Mononuclear cell (primary cell): Measurements from ENCODE around the gene SCMH1. TPM values are rescaled to one million over a fixed set of nuclear protein-coding genes. Genes with fewer than 3 reads are reported as not detected.
A peak's percentile ranks its signal among the peaks of the same experiment; 100 is the strongest.
"Not testable (repeated sequence)": the region's sequence is repeated elsewhere in the genome, so short reads cannot be mapped to it uniquely, and the experiment has no call there.

ENCODE experiments used
- H3K27me3 ChIP-seq: 2 replicates; pipeline ENCODE4 v1.6.0; 2011; ENCODE audit warnings: low read length, control low read depth; ENCODE audit not compliant: insufficient read depth
- H3K4me1 ChIP-seq: 2 replicates; pipeline ENCODE4 v1.5.1; 2011; ENCODE audit warnings: mild to moderate bottlenecking, low read length, control low read depth; ENCODE audit not compliant: insufficient read depth
- H3K4me3 ChIP-seq: 2 replicates; pipeline ENCODE4 v1.5.1; 2011; ENCODE audit warnings: mild to moderate bottlenecking, low read length, moderate library complexity
- H3K9me3 ChIP-seq: 2 replicates; pipeline ENCODE4 v1.5.1; 2011; ENCODE audit warnings: low read depth, mild to moderate bottlenecking, control low read depth, low read length
- total RNA-seq: library from RNA; depleted of rRNA; stranded (reverse); fragments of >200 nt; gene quantifications from one replicate; pipeline ENCODE4 v1.2.3, GENCODE V29; 2012

SCMH1 gene
- total RNA-seq, 1 donor, result 13.5 TPM

DNA sequence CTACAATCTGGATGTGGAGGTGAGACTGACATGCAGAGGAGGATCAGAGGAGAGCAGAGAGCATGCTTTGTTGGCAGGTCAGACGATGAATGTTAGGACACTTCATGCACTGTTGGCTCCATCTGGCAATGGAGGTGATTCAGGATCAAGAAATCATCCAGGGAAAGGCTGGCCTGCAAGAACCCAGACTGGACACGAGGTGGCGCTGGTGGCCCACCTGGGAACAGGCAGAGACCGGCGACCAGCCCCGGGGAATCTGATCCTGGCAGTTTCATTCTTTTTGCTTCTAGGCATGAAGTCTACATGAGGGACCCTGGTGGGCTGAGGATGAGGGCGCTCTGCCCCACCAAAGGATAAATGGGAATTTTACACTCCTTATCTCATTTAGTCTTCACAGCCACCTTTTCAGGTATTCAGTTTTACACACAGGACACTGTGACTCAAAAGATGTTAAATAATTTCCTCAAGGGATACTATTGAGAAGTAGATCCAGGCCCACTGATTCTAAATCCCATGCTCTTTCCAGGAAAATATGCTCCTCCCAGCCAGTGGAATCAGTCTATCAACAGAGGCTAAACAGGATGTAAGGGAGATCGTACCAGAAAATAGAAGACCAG, 26.2 kb upstream of the SCMH1 start:
- Histone ChIP-seq H3K4me3 (no peak overlapping the region), H3K9me3 (no peaks in the 10 kb centered on the region), H3K27me3 (no peaks in the 10 kb centered on the region), H3K4me1 (peaks cover under 1% of the 10 kb centered on the region)

DNA sequence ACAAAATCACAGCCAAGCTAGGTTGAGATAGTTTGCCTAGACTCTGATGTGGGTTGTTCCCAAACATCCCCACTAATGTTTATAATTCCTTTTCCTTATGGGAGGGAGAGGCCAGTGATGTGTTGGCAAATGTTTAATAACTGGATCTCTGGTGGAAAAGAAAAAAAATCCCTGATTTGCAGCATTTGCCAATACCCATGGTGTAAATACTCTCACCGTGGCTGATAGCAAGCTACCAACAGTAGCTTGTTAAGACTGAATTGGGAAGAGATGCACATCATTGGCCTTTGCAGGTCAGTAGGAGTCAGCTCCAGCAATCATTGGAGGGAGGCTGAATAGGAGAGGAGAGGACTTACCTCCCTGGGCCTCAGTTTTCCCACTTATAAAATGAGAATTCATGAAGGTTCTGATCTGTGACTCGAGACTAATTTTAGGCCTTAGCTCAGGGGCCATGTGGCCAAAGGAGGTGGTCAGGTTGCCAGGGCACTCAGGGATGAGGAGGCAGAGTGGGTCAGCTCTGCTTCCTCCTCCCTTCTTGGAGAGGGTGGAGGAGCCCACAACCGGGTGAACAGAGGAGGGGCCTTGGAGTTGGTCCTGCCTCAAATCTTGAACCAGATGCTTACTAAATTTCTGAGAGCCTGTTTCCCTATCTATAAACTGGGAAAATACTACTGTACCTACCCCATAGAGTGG, 20.0 kb upstream of the SCMH1 start:
- H3K9me3 ChIP-seq, result no peaks in the 10 kb centered on the region
- no peaks in the 10 kb centered on the region for H3K27me3 ChIP-seq
- H3K4me1 ChIP-seq, result no peaks in the 10 kb centered on the region
- no peak overlapping the region for H3K4me3 ChIP-seq

DNA sequence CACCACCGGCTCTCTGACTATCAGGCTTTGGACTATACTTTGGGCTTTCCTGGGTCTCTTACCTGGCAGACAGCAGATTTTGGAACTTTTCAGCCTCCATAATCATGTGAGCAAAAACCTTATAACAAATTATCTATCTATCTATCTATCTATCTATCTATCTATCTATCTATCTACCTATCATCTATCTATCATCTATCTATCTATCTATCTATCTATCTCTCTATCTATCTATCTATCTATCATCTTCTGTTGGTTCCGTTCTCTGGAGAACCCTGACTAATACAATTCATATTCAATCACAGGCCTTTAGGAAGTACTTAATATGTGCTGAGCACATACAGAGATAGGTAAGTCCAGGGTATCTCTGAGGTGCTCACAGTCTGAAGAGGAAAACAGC, 18.7 kb upstream of the SCMH1 start:
- no peaks in the 10 kb centered on the region for H3K9me3 ChIP-seq
- H3K27me3 ChIP-seq, result no peaks in the 10 kb centered on the region
- H3K4me1 ChIP-seq, result no peaks in the 10 kb centered on the region
- H3K4me3 ChIP-seq, result no peak overlapping the region

DNA sequence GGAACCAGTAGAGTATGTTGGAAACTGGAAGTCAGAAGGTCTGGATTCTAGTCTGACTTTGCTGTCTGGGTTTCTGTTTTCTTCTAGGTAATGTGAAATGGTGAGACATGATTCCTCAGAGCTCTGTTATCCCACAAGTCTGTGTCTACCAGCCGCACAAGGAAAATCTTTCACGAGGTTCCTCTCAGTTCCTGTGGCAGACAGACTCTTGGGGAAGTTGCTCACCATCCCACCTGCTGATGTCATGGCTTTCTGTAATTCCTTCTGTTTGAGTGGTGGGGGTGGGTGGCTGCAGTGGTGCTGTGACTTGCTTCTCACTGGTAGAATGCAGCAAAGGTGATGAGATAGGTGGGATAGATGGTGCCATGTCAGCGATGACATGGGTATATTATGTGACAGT, 17.1 kb upstream of the SCMH1 start:
- no peak overlapping the region for H3K4me3 ChIP-seq
- H3K27me3 ChIP-seq, result no peaks in the 10 kb centered on the region

DNA sequence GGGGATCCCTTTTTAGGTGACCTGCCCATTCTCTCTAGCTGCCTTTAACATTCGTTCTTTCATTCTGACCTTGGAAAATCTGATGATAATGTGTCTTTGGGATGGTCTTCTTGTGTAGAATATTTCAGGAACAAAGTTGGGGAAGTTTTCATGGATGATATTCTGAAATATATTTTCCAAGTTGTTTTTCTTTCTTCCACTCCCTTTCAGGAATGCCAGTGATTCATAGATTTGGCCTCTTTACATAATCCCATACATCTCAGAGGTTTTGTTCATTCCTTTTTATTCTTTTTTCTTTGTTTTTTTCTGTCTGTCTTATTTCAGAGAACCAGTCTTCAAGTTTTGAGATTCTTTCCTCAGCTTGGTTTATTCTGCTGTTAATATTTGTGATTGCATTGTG, 13.9 kb upstream of the SCMH1 start:
- Histone ChIP-seq H3K4me1 (no peaks in the 10 kb centered on the region), H3K4me3 (no peak overlapping the region), H3K27me3 (no peaks in the 10 kb centered on the region), H3K9me3 (no peaks in the 10 kb centered on the region)

More for the DNA sequence above, 17.1 kb upstream of the SCMH1 start:
- no peaks in the 10 kb centered on the region for H3K4me1 ChIP-seq
- no peaks in the 10 kb centered on the region for H3K9me3 ChIP-seq

DNA sequence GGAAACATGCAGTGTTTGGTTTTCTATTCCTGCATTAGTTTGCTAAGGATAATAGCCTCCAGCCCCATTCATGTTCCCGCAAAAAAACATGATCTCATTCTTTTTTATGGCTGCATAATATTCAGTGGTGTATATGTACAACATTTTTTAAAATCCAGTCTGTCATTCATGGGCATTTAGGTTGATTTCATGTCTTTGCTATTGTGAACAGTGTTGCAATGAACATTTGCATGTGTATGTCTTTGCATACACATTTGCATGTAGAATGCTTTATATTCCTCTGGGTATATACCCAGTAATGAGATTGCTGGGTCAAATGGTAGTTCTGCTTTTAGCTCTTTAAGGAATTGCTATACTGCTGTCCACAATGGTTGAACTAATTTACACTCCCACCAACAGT, 9.0 kb upstream of the SCMH1 start:
- H3K27me3 ChIP-seq, result not testable (repeated sequence)

DNA sequence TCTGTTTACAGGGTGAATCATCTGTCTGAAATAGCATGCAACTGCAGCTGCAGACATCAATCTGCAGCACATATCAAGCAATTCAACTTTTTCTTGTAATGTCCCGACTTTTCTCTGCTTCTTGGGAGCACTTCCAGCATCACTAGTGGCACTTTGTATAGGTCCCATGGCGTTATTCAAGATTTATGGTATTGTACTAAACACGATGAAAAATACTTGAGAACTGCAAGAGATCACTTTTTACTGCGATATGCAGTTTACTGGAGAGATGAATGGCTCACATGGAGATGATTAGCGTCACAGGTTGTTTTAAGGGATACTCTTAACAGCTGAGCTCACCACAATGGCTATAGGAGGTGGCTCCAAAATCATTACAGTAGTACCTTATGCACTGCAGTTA, 7.2 kb upstream of the SCMH1 start:
- H3K4me1 ChIP-seq, result no peaks in the 10 kb centered on the region
- no peak overlapping the region for H3K4me3 ChIP-seq
- H3K27me3 ChIP-seq, result no peaks in the 10 kb centered on the region
- no peaks in the 10 kb centered on the region for H3K9me3 ChIP-seq

More for the DNA sequence above, 9.0 kb upstream of the SCMH1 start:
- H3K4me1 ChIP-seq, H3K4me3 ChIP-seq, H3K9me3 ChIP-seq: not testable (repeated sequence)

DNA sequence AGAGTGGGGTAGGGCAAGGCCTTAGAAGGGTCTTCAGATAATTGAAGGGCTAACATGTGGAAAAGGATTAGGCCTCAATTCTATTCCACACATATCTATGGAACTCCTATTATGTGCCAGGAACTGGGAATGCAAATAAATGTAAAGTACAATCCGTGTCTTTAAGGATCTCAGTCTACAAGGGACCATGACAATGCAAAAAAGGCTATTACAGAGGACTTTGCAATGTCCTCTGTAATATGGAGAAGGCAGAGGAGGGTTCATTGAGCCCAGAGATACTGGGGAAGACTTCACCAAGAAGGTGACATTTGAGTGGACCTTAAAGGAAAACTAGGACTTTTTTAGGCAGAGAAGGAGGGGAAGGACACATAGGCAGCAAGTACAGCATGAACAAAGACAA, 4.5 kb upstream of the SCMH1 start:
- H3K4me1 ChIP-seq, result peaks cover 10% of the 10 kb centered on the region
- H3K4me3 ChIP-seq, result no peak overlapping the region
- no peaks in the 10 kb centered on the region for H3K27me3 ChIP-seq
- no peaks in the 10 kb centered on the region for H3K9me3 ChIP-seq

DNA sequence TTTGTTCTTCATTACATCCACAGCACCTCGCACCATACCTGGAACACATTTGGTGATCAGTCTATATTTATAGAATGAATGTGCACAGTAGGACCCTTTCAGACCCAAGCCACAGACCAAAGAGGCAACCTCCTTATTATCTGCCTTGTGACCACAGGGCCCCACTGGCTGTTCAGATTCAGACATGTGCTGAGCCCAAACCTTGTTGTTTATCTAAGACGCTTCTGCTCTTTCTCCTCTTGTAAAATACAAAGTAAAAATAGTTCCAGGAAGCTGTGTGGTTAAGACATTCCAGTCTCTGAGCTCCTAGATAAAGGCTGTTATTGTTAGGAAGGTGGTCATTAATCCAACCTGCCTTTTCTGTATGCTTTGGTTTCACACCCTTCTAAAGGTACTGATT, 3.6 kb upstream of the SCMH1 start:
- Histone ChIP-seq H3K4me1 (peaks cover 17% of the 10 kb centered on the region), H3K4me3 (no peak overlapping the region), H3K9me3 (no peaks in the 10 kb centered on the region)

DNA sequence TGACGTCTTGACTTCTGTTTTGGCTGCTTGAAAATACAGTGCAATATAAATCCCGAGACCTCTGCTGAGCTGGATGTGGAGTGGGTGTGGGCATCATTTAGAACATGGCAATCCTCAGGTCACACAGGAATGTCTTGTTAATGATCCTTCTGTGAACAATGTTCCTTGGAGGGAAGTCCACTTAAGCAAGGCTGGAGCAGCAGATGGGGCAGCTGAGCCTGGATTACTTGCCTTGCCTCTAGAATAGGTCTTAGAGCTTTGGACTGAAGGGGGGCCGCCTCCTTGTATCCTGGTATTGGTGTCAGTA, 926 bp upstream of the SCMH1 start:
- no peaks in the 10 kb centered on the region for H3K9me3 ChIP-seq
- no peaks in the 10 kb centered on the region for H3K27me3 ChIP-seq
- H3K4me1 ChIP-seq, result peaks cover 17% of the 10 kb centered on the region
- H3K4me3 ChIP-seq, result no peak overlapping the region

More for the DNA sequence above, 3.6 kb upstream of the SCMH1 start:
- no peaks in the 10 kb centered on the region for H3K27me3 ChIP-seq

DNA sequence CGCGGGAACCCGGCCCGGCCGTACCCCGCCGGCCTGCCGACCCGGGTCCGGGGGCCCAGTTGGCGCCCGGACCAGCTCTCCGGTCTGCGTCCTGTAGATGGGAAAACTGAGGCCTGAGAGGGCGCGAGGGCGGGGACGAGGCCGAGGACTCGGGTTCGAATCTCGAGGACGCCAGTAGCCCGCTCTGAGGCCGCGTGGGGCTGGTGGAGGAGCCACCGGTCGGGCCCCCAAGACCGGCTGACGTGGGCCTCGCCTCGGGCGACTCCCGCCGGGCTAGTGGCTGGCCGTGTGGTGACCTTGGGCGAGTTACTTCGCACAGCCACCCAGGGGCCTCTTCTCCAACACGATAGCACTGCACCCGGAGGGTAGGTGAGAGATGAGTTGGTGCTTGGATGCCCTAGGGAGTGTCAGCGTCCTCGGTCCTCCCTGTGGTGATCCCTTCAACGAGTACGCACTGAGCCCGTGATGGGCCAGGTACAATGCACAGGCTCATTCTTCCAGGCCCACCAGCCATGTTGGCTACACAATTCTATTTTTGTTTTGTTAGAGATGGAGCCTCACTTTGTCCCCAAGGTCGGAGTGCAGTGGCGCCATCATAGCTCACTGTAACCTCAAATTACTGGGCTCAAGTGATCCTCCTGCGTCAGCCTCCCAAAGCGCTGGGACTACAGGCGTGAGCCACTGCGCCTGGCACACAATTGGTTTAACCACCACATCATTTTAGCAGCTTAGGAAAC, 404 bp upstream of the SCMH1 start:
- Histone ChIP-seq H3K4me3 (peak overlapping the region; percentile 51), H3K27me3 (no peaks in the 10 kb centered on the region), H3K4me1 (peaks cover 17% of the 10 kb centered on the region), H3K9me3 (no peaks in the 10 kb centered on the region)

DNA sequence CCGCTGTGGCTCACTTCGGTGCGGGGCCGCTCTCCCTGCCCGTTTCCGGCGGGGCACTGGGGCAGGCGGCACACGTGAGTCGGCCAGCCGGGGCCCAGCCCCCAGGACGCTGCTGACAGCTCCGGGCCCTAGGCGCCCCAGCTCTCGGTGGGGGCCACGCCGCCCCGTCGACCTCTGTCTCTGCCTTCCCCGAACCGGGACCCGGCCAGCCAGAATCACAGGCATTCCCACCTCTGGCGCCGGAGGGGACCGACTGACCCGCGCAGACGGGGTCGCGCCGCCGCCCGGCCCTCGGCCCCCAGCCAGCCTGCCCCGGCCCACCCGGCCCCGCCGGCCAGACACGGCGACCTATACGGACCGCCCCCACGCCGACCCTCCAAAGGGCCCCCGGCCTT, 755 bp downstream of the SCMH1 start:
- H3K4me3 ChIP-seq, result peak overlapping the region; percentile 55
- H3K9me3 ChIP-seq, result no peaks in the 10 kb centered on the region
- peaks cover 17% of the 10 kb centered on the region for H3K4me1 ChIP-seq
- H3K27me3 ChIP-seq, result no peaks in the 10 kb centered on the region

DNA sequence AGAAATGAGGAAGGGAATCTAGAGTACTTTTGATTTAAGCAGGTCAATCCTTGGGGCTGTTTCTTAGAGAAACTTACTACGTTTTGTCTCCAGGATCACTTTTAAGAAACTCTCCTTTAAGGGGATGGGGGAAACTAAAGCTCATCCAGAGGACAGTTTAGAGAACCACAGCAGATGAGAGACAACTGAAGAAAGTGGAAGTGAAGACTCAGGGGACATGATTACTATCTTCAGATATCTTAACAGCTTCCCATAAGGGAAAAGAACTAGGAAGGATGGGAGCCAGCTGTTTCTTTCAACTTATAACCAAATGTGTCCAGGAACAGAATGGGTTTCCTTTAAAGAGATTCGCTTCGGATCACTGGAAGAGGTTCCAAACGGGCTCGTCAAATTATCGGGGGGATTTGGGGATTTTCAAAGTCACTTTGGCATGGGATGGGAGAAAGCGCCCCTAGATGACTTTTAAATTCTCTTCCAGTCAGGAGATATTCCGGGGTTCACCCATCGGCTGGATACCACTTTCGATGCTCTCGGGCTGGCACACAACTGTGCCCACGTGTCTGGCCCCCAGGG, 1.2 kb downstream of the SCMH1 start:
- H3K4me3 ChIP-seq, result peak overlapping the region; percentile 55
- H3K4me1 ChIP-seq, result peaks cover 17% of the 10 kb centered on the region
- no peaks in the 10 kb centered on the region for H3K9me3 ChIP-seq
- no peaks in the 10 kb centered on the region for H3K27me3 ChIP-seq

DNA sequence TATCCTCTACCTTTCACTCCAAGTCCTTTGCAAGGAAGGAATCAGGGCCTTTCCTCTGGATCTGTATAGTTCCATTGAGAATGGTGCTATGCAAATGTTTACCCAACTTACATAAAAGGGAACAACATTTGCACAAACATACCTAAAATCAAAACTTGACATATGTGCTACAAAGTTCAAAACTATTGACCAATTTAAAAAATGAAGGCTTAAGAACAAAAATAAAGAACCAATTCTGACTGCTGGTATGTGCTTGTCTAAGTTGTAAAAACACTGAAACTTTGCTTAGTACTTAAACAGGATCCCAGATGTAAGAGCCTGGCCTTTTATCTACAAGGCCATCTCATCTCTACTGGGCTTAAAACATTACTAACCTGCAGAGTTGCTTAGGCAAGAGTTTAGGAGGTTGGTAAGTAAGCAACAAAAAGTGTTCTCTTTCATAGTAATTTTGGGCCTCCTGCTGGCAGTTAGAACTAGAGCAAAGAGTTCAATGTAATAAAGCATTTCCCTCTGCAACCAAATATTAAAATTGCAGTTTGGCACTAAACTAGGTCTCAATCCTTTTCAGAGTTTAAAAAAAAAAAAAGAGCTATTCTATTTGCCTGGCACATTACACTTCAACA, 2.0 kb downstream of the SCMH1 start:
- no peaks in the 10 kb centered on the region for H3K9me3 ChIP-seq
- no peaks in the 10 kb centered on the region for H3K27me3 ChIP-seq
- no peak overlapping the region for H3K4me3 ChIP-seq
- H3K4me1 ChIP-seq, result peaks cover 17% of the 10 kb centered on the region

DNA sequence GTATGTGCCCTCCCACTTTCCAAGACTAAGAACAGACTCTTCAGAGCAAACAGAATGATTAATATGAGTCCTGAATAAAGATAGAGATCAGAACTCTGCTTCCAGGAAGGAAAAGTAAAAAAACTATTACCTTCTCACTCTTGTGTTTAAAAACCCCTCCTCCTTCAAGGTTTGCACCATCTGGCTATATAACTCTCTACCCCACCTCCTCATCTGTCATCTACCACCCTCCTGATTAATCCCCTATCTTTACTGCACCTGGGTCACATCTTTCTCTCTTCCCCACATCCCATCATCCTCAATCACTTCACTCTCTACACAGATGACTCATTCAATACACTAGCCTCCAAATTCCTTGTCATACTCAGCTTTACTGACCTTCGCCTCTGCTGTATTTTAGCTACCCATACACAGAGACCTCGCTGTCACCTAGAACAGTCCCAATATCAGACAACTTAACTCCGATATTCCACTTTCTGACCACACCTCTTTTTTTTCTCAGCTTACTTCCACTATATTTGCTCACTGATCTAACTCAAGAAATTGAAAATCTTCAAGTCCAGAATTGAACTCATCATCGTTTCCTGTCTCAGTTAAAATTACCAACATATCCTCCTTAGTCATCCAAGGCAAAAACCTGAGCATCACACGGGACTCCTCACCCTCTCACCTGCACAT, 3.7 kb downstream of the SCMH1 start:
- Histone ChIP-seq H3K4me1 (peaks cover 17% of the 10 kb centered on the region), H3K4me3 (no peak overlapping the region), H3K27me3 (no peaks in the 10 kb centered on the region), H3K9me3 (no peaks in the 10 kb centered on the region)
